Keratinocyte (primary cell): Measurements from ENCODE around the gene PIK3CB. TPM values are rescaled to one million over a fixed set of nuclear protein-coding genes. Genes with fewer than 3 reads are reported as not detected.

Source experiments
- DNase-seq: peaks from one replicate; pipeline ENCODE4 v3.0.0-alpha.2; 2011; ENCODE audit warnings: low read depth, missing footprints, low spot score
- FAIRE-seq: peaks from 2 replicates; lab custom pipeline; 2011; peaks lifted over from hg19 to GRCh38; lab: Jason Lieb, UNC
- H2AFZ ChIP-seq: 2 replicates; pipeline ENCODE4 v1.6.0; 2012; ENCODE audit warnings: low read length, control low read depth, inconsistent platforms; ENCODE audit not compliant: control insufficient read depth
- H3K27ac ChIP-seq: 2 replicates; pipeline ENCODE4 v1.5.1; 2011; ENCODE audit warnings: low read length; ENCODE audit not compliant: control insufficient read depth, insufficient read depth
- H3K27me3 ChIP-seq: 3 replicates; pipeline ENCODE4 v1.6.0; 2011; ENCODE audit warnings: low read length; ENCODE audit not compliant: control insufficient read depth, insufficient read depth; ENCODE audit errors: extremely low read depth
- H3K36me3 ChIP-seq, 2 experiments: 2 replicates in 1 of 2; 3 replicates in 1 of 2; pipeline ENCODE4 v1.5.1; 2011; ENCODE audit warnings: low read length in 2 of 2, mild to moderate bottlenecking in 1 of 2; ENCODE audit not compliant: control insufficient read depth in 2 of 2, insufficient read depth in 2 of 2; ENCODE audit errors: extremely low read depth in 1 of 2
- H3K4me1 ChIP-seq: 3 replicates; pipeline ENCODE4 v1.5.1; 2011; ENCODE audit warnings: low read length; ENCODE audit not compliant: control insufficient read depth, insufficient read depth; ENCODE audit errors: extremely low read depth
- H3K4me2 ChIP-seq: 3 replicates; pipeline ENCODE4 v1.6.0; 2011; ENCODE audit warnings: low read depth, low read length; ENCODE audit not compliant: control insufficient read depth, insufficient read depth; ENCODE audit errors: extremely low read depth
- H3K4me3 ChIP-seq, 3 experiments: fragments of 200-600 bp in 1 of 3; sonication (generic) in 1 of 3; 2 replicates in 2 of 3; 3 replicates in 1 of 3; pipeline ENCODE4 v1.5.1; 2011 to 2016; ENCODE audit warnings: low read length in 3 of 3, mild to moderate bottlenecking in 3 of 3, control low read depth in 2 of 3, inconsistent platforms in 1 of 3, low read depth in 1 of 3, mixed read lengths in 1 of 3, mixed run types in 1 of 3, moderate library complexity in 1 of 3; ENCODE audit not compliant: control insufficient read depth in 2 of 3, insufficient read depth in 2 of 3; ENCODE audit errors: extremely low read depth in 1 of 3
- H3K79me2 ChIP-seq: 2 replicates; pipeline ENCODE4 v1.6.0; 2012; ENCODE audit warnings: low read length; ENCODE audit not compliant: control insufficient read depth, insufficient read depth
- H3K9ac ChIP-seq: 3 replicates; pipeline ENCODE4 v1.6.0; 2011; ENCODE audit warnings: low read length; ENCODE audit not compliant: control insufficient read depth, insufficient read depth; ENCODE audit errors: extremely low read depth
- H3K9me1 ChIP-seq: 3 replicates; pipeline ENCODE4 v1.6.0; 2011; ENCODE audit warnings: low read length; ENCODE audit not compliant: control insufficient read depth, insufficient read depth; ENCODE audit errors: extremely low read depth
- H3K9me3 ChIP-seq: 2 replicates; pipeline ENCODE4 v1.5.1; 2012; ENCODE audit warnings: low read depth, low read length; ENCODE audit not compliant: control insufficient read depth
- H4K20me1 ChIP-seq: 3 replicates; pipeline ENCODE4 v1.6.0; 2011; ENCODE audit warnings: low read length; ENCODE audit not compliant: control insufficient read depth, insufficient read depth; ENCODE audit errors: extremely low read depth
- EZH2 ChIP-seq: IDR thresholded peaks from one replicate; pipeline ENCODE4 v1.6.1; 2012; ENCODE audit warnings: inconsistent platforms, mild to moderate bottlenecking, low read length, moderate library complexity
- dilution Hi-C: fragments of 300-500 bp; cut with MboI; formaldehyde crosslinking; loops from one replicate; pipeline ENCODE4 v1.7.0; 2020; ENCODE audit warnings: low sequenced_read_pairs; ENCODE audit not compliant: extremely low pct_ligation_motif_present
- polyA plus RNA-seq, 5 experiments: library from polyadenylated mRNA; depleted of rRNA in 3 of 5; stranded (reverse) in 3 of 5; stranded (forward) in 1 of 5; unstranded in 1 of 5; fragments of >200 nt; gene quantifications; 1 replicate in 1 of 5; 2 replicates in 3 of 5; 3 replicates in 1 of 5; pipeline versions ENCODE4 v1.2.1 to v1.2.3, GENCODE V29; 2011 to 2012; ENCODE audit warnings: missing spikeins in 2 of 5, low read depth in 1 of 5, low replicate concordance in 1 of 5
- TF ChIP-seq, protein P1 (sequence below), 3 experiments: IDR thresholded peaks in 1 of 3; conservative IDR thresholded peaks in 1 of 3; optimal IDR thresholded peaks in 1 of 3; 2 replicates in 2 of 3; 3 replicates in 1 of 3; pipeline versions ENCODE3 to v1.5.1; 2011; ENCODE audit warnings: low read length in 3 of 3, mild to moderate bottlenecking in 3 of 3, moderate library complexity in 2 of 3, control low read depth in 1 of 3, inconsistent platforms in 1 of 3; ENCODE audit not compliant: insufficient read depth in 2 of 3; ENCODE audit errors: extremely low read depth in 1 of 3

Gene PIK3CB
- polyA plus RNA-seq, 1 donor (not counting 4 experiments of a cell fraction or from before 2014, with no cell fraction given), result 19.9 TPM

DNA sequence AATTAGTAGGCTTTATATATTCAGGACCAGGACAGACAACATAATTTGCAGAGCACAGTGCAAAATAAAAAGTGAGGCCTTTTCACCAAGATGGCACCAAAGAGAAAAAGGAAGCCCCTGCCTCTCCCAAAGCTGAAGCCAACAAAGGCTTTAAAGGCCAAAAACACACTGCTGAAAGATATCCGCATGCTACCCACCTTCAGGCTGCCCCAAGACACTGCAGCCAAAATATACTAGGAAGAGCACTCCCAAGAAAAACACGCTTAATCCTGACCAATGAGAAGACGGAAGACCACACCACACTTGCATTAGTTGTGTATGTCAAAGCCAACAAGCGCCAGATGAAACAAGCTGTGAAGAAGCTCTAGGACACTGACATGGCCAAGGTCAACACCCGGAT, 38.0 kb downstream of the PIK3CB start:
- H3K27ac ChIP-seq, result no peak overlapping the region
- no peaks in the 10 kb centered on the region for H3K36me3 ChIP-seq
- no peaks in the 10 kb centered on the region for H3K27me3 ChIP-seq
- no peaks in the 10 kb centered on the region for H4K20me1 ChIP-seq
- no peak overlapping the region for H2AFZ ChIP-seq
- DNase-seq, result no peak
- no peak for TF ChIP-seq EZH2
- TF ChIP-seq, protein P1, sequence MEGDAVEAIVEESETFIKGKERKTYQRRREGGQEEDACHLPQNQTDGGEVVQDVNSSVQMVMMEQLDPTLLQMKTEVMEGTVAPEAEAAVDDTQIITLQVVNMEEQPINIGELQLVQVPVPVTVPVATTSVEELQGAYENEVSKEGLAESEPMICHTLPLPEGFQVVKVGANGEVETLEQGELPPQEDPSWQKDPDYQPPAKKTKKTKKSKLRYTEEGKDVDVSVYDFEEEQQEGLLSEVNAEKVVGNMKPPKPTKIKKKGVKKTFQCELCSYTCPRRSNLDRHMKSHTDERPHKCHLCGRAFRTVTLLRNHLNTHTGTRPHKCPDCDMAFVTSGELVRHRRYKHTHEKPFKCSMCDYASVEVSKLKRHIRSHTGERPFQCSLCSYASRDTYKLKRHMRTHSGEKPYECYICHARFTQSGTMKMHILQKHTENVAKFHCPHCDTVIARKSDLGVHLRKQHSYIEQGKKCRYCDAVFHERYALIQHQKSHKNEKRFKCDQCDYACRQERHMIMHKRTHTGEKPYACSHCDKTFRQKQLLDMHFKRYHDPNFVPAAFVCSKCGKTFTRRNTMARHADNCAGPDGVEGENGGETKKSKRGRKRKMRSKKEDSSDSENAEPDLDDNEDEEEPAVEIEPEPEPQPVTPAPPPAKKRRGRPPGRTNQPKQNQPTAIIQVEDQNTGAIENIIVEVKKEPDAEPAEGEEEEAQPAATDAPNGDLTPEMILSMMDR (optimal IDR thresholded peaks at IDR 0.05 in 1 of 3, IDR thresholded peaks at IDR 0.05 in 1 of 3, conservative IDR thresholded peaks at IDR 0.05 in 1 of 3; ENCODE audit: extremely low read depth in 1 of 3, insufficient read depth in 2 of 3, low read length in 3 of 3), result no peak
- peaks cover 17% of the 10 kb centered on the region for H3K79me2 ChIP-seq
- no peak overlapping the region for H3K4me2 ChIP-seq
- dilution Hi-C loops, result no loop called here
- no peak for FAIRE-seq
- H3K9me1 ChIP-seq, result no peaks in the 10 kb centered on the region
- H3K4me3 ChIP-seq, result no peak overlapping the region
- H3K4me1 ChIP-seq, result no peaks in the 10 kb centered on the region
- H3K9ac ChIP-seq, result no peak overlapping the region
- H3K9me3 ChIP-seq, result no peaks in the 10 kb centered on the region

- Histone ChIP-seq H3K79me2 (no peaks in the 10 kb centered on the region), H3K36me3 (peaks cover 0 to 2% of the 10 kb centered on the region in 2 experiments), H3K9me1 (no peaks in the 10 kb centered on the region), H3K27ac (peak overlapping the region; percentile 13), H4K20me1 (no peaks in the 10 kb centered on the region), H3K4me2 (peak overlapping the region; percentile 48), H3K9me3 (no peaks in the 10 kb centered on the region), H3K4me1 (peaks cover 13% of the 10 kb centered on the region), H3K9ac (no peak overlapping the region), H3K27me3 (no peaks in the 10 kb centered on the region), H2AFZ (no peak overlapping the region), H3K4me3 (no peak overlapping the region)
- dilution Hi-C loops, result no loop called here
- DNase-seq, result peak; percentile 36
- no peak for FAIRE-seq
- TF ChIP-seq, protein P1 (optimal IDR thresholded peaks at IDR 0.05 in 1 of 3, IDR thresholded peaks at IDR 0.05 in 1 of 3, conservative IDR thresholded peaks at IDR 0.05 in 1 of 3; ENCODE audit: extremely low read depth in 1 of 3, insufficient read depth in 2 of 3, low read length in 3 of 3), result no peak
Measured at GRCh38 chr3:138786788-138787271, 47.9 kb downstream of the PIK3CB start.
